Kidney (tissue), 14 donors: Measurements from ENCODE around the gene IDH3G. TPM values are rescaled to one million over a fixed set of nuclear protein-coding genes. Genes with fewer than 3 reads are reported as not detected.
"Not testable (repeated sequence)": the region's sequence is repeated elsewhere in the genome, so short reads cannot be mapped to it uniquely, and the experiment has no call there.

Experiments used
- DNase-seq, 5 donors: peaks; one replicate each; pipeline ENCODE4 v3.0.0-alpha.2; 2013 to 2020
- FAIRE-seq: peaks from 2 replicates; lab custom pipeline; 2012; peaks lifted over from hg19 to GRCh38; lab: Jason Lieb, UNC
- H3K27ac ChIP-seq, 2 donors: one replicate each; pipeline ENCODE4 v1.7.0; 2013; ENCODE audit warnings: low read depth in 2 of 2, low read length in 2 of 2, inconsistent platforms in 1 of 2
- H3K27me3 ChIP-seq: one replicate; pipeline ENCODE4 v1.7.1; 2013; ENCODE audit warnings: low read length, inconsistent platforms; ENCODE audit not compliant: control insufficient read depth, insufficient read depth
- H3K36me3 ChIP-seq, 3 donors: one replicate each; pipeline versions ENCODE4 v1.7.0 to v1.7.1; 2013; ENCODE audit warnings: low read length in 3 of 3, control low read depth in 1 of 3, inconsistent platforms in 1 of 3; ENCODE audit not compliant: insufficient read depth in 3 of 3, control insufficient read depth in 2 of 3
- H3K4me1 ChIP-seq, 3 donors: one replicate each; pipeline versions ENCODE4 v1.7.0 to v1.7.1; 2013; ENCODE audit warnings: low read length in 3 of 3, inconsistent platforms in 1 of 3, low read depth in 1 of 3; ENCODE audit not compliant: control insufficient read depth in 2 of 3, insufficient read depth in 2 of 3
- H3K4me3 ChIP-seq, 3 donors: one replicate each; pipeline versions ENCODE4 v1.7.0 to v1.8.1; 2013; ENCODE audit warnings: low read length in 3 of 3, control low read depth in 1 of 3, inconsistent platforms in 1 of 3
- H3K9ac ChIP-seq, 3 donors: one replicate each; pipeline versions ENCODE4 v1.7.0 to v1.7.1; 2013; ENCODE audit warnings: low read length in 3 of 3, control low read depth in 1 of 3, inconsistent platforms in 1 of 3
- H3K9me3 ChIP-seq, 3 donors: one replicate each; pipeline versions ENCODE4 v1.7.0 to v1.7.1; 2013; ENCODE audit warnings: low read length in 3 of 3, control low read depth in 1 of 3, inconsistent platforms in 1 of 3; ENCODE audit not compliant: control insufficient read depth in 2 of 3, insufficient read depth in 1 of 3
- intact Hi-C: fragments of 100-400 bp; cut with DNase I; formaldehyde crosslinking; loops from one replicate; pipeline ENCODE4 v1.11.1; 2022
- polyA plus RNA-seq: library from polyadenylated mRNA; stranded (reverse); fragments of 350-450 nt; fragmentation: Illumina TruSeq; extraction: RNeasy Lipid Tissue Mini Kit (QIAGEN cat#74804); gene quantifications from one replicate; pipeline ENCODE4 v1.2.3, GENCODE V29; 2014; ENCODE audit warnings: low read depth, low replicate concordance; ENCODE audit not compliant: insufficient read depth
- total RNA-seq: library from RNA; stranded (reverse); fragmentation: NEBNext Ultra II Directional; extraction: Animal tissue kit (Norgen Biotek cat#: 25700); gene quantifications from one replicate; pipeline ENCODE4 v1.2.1, GENCODE V29; 2021
- TF ChIP-seq, protein P1 (sequence below): IDR thresholded peaks from 3 replicates; pipeline ENCODE4 v1.5.1; 2012; ENCODE audit warnings: mild to moderate bottlenecking, moderate library complexity, borderline replicate concordance; ENCODE audit not compliant: insufficient read depth; ENCODE audit errors: extremely low read depth
- donor health status: control.
- donor health status: control.
- donor health status: control.
- donor health status: control.
- donor health status: control.
- donor health status: DM: yes; HTN: yes; CAD: no.
- donor health status: Normal renal cell carcinoma (clear cell type).

Gene IDH3G
- total and polyA plus RNA-seq, 2 donors from 2014 or later, result 62.1 to 100 TPM

DNA sequence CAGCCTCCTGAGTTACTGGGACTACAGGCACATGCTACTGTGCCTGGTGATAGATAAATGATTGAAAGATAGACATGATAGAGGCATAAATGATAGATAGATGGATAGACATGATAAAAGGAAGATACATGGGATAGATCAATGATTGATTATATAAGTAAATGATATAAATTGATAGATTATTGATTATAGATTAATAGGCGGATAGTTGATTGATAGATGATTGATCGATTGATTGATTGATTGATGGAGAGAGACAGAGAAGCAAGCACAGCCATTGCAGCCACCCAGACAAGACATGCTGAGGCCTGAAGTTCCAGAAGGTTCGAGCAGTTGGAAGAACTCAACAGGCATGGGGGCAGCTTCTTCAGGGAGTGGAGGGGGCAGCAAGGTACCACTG is 47.8 kb downstream of the IDH3G start:
- TF ChIP-seq, protein P1, sequence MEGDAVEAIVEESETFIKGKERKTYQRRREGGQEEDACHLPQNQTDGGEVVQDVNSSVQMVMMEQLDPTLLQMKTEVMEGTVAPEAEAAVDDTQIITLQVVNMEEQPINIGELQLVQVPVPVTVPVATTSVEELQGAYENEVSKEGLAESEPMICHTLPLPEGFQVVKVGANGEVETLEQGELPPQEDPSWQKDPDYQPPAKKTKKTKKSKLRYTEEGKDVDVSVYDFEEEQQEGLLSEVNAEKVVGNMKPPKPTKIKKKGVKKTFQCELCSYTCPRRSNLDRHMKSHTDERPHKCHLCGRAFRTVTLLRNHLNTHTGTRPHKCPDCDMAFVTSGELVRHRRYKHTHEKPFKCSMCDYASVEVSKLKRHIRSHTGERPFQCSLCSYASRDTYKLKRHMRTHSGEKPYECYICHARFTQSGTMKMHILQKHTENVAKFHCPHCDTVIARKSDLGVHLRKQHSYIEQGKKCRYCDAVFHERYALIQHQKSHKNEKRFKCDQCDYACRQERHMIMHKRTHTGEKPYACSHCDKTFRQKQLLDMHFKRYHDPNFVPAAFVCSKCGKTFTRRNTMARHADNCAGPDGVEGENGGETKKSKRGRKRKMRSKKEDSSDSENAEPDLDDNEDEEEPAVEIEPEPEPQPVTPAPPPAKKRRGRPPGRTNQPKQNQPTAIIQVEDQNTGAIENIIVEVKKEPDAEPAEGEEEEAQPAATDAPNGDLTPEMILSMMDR, result no peak
- H3K36me3 ChIP-seq, result no peaks in the 10 kb centered on the region
- no peaks in the 10 kb centered on the region for H3K27me3 ChIP-seq
- H3K4me3 ChIP-seq, result no peak overlapping the region
- no peak overlapping the region for H3K9ac ChIP-seq
- intact Hi-C loops, result no loop called here
- H3K9me3 ChIP-seq, result no peaks in the 10 kb centered on the region
- H3K4me1 ChIP-seq, result no peaks in the 10 kb centered on the region
- DNase-seq (no peak), FAIRE-seq (no peak)
- no peak overlapping the region for H3K27ac ChIP-seq

DNA sequence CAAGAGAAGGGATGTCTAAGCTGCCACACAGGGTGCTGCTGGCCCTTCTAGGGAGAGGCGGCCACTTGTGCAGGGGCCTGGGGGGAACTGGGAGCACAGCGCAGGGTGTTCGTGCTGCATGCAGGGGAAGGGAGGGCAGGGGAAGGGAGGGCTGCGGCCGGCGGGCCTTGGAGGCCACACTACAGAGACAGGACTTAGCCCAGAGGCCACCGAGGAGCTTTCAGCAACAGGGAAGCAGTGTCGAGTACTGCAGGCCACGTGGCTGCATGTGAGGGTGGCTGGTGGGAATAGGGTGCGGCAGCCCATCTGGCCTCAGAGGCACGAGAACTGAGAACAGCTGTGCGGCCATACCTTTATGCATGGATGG is 49.1 kb downstream of the IDH3G start:
- intact Hi-C loops, H3K4me1 ChIP-seq, H3K4me3 ChIP-seq, H3K9me3 ChIP-seq, H3K9ac ChIP-seq, H3K27me3 ChIP-seq, FAIRE-seq, H3K27ac ChIP-seq, H3K36me3 ChIP-seq: not testable (repeated sequence)
- DNase-seq, result peak in 1 of 5 donors; percentile 69

DNA sequence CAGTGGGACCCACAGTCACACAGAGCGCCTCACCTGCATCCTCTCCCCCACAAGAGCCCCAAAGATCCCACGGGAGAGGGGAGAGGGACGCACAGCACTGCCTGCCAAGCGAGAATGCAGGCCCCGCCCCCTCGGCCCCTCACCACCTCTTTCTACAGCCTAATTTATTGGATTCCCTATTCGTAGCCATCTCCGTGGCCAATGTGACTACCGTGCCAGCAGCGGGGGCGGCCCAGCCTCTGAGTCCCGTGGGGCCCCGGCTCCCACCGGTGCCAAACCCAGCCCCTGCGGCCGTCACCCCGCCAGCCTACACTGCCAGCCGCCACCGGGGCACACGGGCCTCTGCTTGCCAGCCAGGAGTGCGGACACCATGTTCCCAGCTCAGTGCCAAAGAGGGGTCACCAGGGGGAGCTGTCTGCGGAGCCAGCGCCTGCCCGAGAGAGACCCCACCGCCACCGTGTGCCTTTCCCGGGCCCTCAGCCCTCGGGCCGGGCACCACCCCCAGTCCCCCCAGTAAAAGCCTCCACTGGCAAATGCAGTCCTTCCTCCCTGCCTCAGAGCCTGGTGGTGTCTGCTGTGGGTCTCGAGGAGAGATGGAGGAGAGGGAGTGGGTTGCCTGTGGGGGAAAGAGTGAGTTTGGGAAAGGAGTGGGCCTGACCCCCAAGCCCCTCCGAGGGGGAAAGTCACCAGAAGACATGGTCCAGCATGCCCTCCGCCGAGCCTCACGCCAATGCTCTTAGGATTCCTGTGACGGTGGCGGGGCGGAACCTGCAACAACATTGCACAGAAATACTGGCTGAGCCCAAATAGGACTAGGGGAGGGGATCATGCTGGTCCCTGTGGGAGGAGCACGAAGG is 49.7 kb downstream of the IDH3G start:
- Histone ChIP-seq H3K36me3 (no peaks in the 10 kb centered on the region), H3K4me1 (no peaks in the 10 kb centered on the region), H3K9ac (no peak overlapping the region), H3K9me3 (no peaks in the 10 kb centered on the region), H3K27ac (no peak overlapping the region), H3K27me3 (no peaks in the 10 kb centered on the region), H3K4me3 (no peak overlapping the region)
- FAIRE-seq, result no peak
- peak in 2 of 5 donors; percentile 61 to 73 for DNase-seq
- TF ChIP-seq, protein P1, result no peak
- intact Hi-C loops, result no loop called here

DNA sequence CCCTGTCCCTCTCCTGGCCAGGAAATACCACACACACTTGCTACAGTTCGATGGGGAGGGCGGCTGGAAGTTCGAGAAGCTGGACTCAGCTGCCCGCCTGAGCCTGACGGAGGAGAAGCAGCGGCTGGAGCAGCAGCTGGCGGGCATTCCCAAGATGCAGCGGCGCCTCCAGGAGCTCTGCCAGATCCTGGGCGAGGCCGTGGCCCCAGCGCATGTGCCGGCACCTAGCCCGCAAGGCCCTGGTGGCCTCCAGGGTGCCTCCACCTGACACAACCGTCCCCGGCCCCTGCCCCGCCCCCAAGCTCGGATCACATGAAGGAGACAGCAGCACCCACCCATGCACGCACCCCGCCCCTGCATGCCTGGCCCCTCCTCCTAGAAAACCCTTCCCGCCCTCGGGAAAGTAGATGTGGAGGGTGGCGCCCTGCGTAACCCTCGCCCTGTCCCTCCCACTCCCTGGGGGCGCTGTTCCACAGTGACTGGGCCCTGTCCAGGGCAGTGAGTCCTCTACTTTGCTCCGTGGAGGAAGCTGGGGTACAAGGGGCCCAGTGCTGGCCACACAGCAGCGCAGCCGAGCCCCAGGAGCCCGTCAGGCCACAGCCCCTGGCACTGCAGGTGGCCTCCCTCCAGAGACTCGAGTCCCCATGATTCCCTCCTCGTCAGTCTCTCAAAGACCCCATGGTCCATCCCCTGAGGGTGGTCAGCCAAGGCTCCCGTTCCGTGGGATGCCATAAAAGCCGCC is 50.5 kb downstream of the IDH3G start:
- H3K4me3 ChIP-seq, H3K27ac ChIP-seq, H3K9me3 ChIP-seq, H3K9ac ChIP-seq, FAIRE-seq, H3K36me3 ChIP-seq, H3K27me3 ChIP-seq, intact Hi-C loops, H3K4me1 ChIP-seq: not testable (repeated sequence)
- peak; percentile 36 to 92 (median 74) for DNase-seq

DNA sequence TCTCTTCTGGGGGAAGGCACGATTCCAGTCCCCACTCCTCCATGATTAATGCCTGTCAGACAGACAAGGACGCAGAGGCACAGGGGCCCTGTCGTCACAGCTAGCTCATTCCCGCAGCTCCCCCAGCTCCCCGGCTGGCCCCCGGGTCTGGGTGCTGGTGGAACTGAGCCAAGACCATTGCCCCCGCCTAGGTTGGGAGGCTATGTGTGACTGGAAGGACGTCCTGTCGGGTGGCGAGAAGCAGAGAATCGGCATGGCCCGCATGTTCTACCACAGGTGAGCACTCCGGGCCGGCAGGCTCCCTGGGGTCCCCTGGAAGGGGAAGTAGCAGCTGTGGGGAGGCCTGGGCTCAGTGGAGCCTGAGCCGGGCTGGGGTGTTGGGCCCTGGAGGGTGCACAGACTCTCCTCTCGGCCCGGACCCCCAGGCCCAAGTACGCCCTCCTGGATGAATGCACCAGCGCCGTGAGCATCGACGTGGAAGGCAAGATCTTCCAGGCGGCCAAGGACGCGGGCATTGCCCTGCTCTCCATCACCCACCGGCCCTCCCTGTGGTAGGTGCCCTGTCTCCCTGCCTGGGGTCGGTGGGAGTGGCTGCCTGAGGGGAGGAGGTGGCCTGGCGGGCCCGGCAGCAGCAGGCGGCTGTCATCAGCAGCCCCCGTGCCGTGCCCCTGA is 51.2 kb downstream of the IDH3G start:
- intact Hi-C loops, H3K27ac ChIP-seq, H3K9ac ChIP-seq, H3K4me1 ChIP-seq, FAIRE-seq, H3K4me3 ChIP-seq, H3K36me3 ChIP-seq, H3K27me3 ChIP-seq, H3K9me3 ChIP-seq: not testable (repeated sequence)
- DNase-seq, result peak in 3 of 5 donors; percentile 45 to 76 (median 54)

DNA sequence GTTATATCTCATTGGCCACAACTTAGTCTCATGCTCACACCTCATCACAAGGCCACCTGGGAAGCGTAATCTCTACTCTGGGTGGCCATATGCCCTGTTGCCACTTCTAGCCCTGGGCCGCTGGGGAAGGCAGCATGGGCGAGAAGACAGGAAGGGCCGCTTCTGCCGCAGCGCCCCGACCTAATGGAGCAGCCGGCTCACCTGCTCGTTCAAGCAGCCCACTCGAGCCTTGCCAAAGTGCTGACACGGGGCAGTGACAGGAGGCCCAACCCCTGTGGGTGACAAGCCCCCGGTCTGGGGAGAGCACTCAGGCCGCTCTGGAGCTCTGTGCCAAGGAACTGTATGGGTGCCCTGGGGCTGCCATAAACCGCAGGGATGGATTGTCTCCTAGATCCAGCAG is 52.1 kb downstream of the IDH3G start:
- H3K9ac ChIP-seq, H3K27ac ChIP-seq, intact Hi-C loops, DNase-seq, H3K4me1 ChIP-seq, H3K36me3 ChIP-seq, FAIRE-seq, H3K4me3 ChIP-seq, H3K27me3 ChIP-seq, H3K9me3 ChIP-seq: not testable (repeated sequence)
